HG03095 (cell line): ENCODE data around the gene ELMO2.
"Not testable (repeated sequence)": the region's sequence is repeated elsewhere in the genome, so short reads cannot be mapped to it uniquely, and the experiment has no call there.

Source experiments
- ATAC-seq: cut with Tn5 transposase; IDR thresholded peaks from one replicate; pipeline ENCODE4 v1.9.1; 2021; ENCODE audit warnings: moderate library complexity; ENCODE audit not compliant: unreplicated experiment

ELMO2 gene

DNA sequence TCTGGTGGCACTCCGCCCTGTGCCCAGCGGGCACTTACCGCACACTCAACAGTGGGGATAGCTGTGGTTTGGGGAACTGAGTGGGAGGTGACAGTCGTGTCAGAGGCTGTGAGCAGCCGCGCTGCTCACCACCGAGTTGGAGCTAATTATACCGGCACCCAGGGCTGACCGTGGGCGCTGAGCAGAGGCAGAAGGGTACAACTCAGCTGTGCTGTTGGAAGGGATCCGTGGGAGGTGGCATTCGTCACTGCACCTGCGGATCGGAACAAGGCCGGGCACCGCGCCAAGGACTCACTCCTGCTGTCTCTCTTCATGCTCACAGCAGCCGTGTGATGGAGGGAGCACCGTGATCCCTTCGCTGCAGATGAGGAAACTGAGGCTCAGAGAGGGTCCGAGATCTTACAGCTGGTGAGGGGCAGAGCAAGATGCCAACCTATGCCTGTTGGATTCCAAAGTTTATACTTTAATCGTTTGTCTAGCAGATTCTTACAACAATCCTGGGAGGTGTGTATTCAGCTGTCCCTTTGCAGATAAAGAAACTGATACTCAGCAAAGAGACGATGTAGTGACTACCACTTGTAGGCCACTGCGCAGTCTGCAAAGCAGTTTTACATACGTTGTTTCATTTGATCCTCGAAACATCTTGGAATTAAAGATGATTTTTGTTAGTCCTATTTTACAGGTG, 713 bp upstream of the ELMO2 start:
- ATAC-seq, result peak; percentile 32

DNA sequence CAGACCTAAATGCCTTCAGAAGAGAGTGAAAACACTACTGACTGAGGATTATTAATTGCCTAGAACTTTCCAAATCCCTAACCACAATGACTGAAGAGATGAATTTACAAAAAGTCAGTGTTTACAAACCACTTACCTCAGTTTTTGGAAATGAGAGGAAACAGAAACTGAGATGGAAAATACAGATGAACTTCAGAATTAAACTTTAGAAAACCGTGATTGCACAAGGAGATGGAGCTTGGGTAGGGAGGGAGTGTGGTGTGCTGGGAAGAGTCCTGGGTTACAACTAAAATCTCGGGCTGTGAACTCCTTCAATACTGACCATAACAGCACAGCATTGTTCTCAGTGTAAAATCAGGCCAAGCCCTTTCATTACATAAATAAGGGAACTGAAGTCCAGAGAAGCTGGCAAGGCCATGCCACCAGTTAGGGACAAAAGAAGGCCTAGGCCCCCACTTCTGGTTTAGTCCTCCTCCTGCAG, 4.0 kb downstream of the ELMO2 start:
- ATAC-seq, result no peak

DNA sequence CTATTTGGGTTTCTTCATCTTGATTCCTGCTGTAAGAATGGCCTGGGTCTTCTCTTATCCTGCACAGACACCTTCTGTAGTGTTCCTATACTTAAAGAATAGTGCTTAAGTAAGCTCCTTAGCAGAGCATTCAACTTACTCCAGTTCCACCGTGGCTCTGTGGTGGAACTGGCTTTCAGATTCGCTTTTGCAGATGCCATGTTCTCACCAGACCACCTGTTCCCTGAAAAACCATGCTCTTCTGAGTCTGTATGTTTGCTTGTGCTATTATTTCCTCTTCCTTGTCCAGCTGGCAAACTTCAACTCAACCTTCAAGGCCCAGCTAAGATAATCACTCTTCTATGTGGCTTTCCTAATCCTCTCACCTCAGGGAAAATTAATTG, 4.9 kb downstream of the ELMO2 start:
- ATAC-seq, result no peak

DNA sequence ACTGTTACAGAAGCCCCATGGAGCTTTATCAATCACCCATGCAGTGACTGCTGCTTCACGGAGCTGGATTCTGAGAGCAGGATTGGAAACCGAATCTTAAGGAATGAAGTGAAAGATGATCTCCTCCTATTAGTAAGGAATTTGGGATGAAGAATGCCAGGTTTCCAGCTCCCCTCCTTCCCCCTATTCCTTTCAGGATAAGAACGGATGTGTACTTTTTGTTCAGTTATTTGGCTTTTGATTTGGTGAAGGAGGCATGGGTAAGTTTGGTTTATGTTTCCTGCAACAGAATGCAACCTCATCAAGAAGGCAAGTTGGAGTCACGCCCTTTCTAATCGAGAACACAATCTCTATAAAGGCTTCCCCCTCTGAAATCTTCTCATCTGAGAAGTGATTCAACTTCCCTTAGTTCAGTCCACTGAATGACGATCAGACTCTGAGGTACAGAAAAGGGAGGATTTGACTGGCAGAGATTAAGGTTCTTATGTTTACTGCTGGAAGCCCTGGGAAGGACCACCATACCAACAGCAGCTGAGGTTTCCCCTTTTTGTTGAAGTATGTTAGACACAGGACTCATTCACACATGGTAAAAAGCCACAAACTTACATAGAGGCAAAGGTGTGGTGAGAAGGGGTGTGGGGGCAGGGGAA, 5.5 kb downstream of the ELMO2 start:
- ATAC-seq, result no peak

DNA sequence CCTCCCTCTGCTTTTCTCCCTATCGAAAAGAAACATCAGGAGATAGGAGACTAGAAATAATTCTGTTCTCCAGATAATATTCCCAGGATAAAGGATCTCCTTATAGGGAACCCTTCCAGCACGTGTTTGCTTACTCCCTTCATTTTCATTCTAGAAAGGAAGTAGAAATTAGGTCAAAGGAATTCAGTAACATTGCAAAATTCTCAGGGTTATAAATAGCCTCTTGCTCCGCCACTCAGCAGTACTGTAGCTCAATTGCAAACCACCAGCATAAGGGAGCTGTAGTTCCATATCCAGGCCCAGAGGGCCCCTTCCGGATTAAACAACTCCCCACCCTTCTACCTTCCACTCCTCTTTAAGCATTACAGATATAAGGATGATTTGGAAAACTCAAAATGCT, 6.2 kb downstream of the ELMO2 start:
- no peak for ATAC-seq

DNA sequence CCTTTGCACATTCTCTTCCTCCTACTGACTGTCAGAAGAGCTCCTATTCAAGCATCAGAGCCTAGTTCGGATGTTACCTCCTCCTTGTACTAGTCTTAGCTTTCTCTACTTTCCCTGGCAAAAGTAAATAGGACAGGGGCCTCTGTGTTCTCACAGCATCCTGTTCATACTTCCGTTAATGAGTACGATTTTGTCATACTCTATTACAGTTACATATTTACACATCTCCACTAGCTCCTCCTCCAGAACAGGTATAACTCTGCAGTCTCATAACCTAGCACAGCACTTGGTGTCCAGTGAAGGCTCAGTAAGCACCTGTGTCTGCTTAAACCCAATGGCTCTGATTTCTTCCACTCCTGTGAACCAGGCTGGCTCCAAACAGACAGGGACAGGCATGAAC, 7.0 kb downstream of the ELMO2 start:
- no peak for ATAC-seq

DNA sequence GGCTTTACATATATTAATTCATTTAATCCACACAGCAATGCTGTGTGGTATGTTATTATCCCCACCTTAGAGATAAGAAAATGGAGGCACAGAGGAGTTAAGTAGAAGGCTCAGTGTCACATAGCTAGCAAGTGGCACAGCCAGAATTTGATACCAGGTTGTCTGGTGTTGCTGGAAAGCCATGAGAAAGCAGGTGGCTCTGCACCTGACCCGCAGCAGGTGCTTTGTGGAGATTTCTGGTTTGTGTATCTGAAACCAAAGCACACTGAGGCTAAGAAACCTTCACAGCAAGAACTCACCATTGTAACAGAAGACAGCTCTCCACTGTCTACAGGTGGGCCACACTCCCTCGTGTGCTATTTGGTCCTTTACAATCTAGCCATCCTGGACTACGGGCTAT, 7.5 kb downstream of the ELMO2 start:
- ATAC-seq, result no peak

DNA sequence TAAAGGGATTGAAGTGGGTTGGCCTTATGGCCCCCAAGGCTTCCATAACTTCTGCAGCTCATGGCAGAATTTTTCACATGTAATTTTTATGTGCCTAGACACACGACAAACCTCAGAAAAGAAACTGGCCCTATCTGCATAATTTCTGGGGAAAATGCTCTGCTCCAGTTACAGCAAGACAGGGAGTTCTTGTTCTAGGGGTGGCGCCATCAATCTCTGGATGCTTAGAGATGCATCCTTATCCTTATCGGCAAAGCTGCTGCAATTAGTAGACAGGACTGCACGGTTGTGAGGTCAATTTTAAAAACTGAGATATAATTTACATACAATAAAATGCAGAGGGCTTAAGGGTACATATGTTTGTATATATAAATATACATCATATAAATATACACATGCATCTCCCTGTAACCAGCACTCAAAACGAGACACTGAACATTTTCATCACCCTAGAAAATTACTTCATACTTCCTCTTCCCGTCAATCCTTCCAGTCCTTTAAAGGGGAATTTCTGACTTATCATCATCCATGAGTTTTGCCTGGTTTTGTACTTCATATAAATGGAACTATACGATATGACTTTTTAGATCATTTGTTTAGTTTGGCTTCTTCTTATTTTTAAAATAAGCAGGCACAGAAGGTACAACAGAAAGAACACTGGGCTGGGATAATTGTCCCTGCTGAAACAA, 10.2 kb downstream of the ELMO2 start:
- ATAC-seq, result no peak

DNA sequence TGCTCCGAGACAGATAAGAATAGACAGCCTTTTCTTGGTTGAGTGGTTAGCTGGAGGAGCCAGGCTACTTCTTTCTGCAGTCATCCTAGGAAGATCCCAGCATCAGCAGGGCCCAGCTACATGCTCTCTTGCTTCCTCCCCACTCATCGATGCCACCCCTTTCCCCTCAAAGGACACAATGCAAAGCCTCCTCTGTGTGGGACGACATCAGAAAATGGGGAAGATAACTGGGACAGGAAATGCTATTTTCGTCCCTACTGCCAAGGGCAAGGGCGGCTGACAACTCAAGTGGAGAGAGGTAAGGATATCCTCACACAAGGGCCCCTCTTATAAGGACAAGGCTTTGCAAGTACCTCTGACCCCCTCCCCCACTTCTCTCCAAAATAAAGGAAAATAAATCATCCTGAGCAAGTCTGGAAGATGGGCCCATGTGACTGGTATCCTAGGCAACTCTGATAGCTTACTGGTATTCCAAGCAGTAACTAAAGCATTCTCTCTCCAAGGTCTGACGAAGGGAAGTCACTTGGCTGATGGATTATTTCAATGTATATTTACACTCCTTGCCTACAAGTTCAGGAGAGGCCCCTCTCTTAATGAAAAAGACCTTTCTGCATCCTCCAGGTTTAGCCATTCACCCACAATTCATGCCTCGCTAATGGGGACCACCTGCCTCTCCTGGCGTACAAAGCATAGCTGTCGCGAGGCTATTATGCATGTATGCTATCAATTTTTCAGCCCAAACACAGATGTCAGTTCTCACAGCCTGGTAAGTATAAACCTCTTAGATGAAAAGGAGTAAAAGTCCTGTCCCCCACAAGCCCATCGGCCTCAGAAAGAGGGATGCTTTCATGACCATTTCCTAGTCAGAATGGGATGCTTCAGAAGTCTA, 11.3 kb downstream of the ELMO2 start:
- ATAC-seq, result no peak

DNA sequence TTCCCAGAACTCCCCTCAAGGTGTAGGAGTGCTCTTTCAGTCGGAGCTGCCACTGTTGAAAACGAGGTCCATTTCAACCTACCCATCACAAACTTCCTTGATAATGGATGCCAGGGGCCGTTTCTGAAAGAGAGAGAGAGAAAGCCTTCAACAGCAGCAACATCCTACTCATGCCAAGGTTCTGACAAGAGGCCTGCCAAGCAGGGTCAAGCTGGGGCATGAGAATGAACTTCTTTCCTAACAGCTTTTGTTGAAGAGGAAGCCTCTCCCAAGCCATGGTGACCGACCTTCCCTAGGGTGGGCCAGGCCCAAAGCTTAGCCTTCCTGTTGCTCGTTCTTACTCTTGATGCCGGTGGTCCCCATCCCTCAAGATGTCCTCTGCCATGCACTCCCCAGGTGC, 12.4 kb downstream of the ELMO2 start:
- ATAC-seq, result no peak

DNA sequence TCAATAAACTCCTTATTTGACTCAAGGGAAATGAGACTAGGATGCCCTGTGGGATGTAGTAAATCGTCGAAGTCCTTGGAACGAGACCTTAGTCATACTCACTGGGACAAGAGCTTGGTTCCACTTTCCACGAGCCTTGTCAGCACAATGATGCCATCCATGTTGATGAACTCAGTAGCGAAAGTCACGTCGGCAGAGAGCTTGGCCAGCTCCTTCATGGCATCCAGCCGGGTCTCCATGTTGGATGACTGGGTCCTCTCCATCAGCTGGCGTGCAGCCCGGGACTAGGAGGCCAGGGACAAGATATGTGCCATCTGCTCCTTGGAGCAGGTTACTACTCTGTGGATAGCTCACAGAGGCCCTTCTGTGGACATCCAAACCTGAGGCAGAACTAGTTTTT, 17.5 kb downstream of the ELMO2 start:
- ATAC-seq, result no peak

DNA sequence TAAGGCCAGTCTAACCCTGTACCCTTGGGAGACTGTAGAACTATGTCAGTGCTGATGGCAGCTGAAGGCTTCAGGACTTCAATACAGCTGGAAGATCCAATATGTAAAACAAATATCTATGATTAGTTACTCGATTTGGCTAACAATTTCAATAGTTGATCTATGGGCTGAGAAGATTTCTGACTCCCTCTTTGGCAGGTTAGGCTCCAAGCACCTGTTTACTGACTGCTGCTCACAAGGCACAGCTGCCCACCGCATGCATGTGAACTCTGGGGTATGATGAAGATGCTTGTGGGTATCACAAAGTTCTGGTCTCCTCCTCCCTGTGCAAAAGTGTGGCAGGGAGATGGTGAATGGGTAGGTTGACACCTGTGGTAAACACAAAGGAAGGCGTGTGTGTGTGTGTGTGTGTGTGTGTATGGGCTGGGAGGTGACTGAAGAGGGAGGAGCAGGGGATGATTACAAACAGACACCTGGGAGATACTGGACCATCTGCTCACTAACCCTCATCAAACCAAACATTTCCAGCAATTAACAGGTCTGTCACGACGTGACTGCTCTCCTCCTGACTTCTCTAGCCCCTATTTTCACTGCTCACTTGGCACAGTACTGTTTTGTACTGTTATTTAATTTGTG, 18.1 kb downstream of the ELMO2 start:
- ATAC-seq, result no peak

DNA sequence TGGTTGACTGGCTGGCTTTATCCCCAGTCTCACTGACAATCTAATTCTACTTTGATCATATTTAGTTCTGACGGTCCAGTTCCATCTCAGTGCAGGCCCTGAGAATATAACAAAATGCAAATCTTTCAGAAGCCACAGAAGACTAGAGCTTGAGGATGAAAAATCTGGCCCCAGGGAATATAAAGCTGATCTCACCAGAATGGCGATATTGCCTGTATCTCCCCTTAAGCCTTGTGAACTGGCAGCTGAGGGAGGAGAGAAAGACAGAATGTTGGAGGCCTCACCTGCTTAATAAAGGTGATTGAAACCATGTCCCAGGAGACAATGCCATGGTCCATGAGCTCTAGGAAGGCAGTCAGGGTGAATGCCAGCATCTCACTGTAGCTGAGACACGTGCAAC, 19.4 kb downstream of the ELMO2 start:
- not testable (repeated sequence) for ATAC-seq

DNA sequence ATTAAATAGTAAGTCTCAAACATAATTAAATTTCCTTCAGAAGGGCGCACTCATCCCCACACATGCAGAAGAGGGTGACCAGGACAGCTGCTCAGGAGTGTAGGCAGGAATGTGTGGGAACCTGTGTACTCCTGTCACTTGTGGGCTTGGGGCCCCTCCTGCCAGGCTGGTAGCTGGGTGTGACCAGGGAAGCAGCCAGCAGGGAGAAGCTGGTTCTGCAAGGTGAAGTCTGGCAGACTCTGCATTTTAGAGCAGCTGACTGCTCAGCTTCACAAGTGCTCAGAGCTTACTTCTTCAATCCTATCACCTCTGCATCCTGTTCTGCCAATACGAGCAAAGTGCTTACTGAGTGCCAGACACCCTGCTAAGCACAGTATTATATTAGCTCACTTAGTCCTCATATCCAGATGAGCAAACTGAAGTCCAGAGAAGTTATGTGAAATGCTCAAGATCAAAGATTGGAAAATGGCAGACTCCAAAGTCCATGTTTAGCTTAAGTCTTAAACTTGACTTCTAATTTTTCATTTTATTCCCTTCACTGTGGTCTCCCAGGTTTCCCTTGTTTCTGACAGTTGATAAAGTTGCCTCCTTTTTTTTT, 27.9 kb downstream of the ELMO2 start:
- ATAC-seq, result no peak

DNA sequence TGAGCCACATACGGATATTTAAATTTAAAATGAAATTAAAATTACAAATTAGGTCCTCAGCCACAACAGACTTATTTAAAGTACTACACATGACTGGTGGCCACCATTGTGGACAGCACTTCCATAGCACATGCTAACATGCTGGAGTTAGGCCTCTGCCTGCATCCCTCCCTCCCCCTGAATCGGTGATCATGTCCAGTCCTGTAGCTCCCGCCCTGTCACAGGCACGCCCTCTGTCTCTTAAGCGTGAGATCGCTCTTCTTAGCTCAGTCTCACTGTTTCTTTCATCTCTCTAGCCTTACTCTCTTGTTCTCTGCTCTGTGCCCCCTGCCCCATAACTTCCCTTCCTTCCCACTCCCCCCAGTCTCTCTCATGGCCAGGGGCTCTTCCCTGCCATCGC, 28.9 kb downstream of the ELMO2 start:
- no peak for ATAC-seq

DNA sequence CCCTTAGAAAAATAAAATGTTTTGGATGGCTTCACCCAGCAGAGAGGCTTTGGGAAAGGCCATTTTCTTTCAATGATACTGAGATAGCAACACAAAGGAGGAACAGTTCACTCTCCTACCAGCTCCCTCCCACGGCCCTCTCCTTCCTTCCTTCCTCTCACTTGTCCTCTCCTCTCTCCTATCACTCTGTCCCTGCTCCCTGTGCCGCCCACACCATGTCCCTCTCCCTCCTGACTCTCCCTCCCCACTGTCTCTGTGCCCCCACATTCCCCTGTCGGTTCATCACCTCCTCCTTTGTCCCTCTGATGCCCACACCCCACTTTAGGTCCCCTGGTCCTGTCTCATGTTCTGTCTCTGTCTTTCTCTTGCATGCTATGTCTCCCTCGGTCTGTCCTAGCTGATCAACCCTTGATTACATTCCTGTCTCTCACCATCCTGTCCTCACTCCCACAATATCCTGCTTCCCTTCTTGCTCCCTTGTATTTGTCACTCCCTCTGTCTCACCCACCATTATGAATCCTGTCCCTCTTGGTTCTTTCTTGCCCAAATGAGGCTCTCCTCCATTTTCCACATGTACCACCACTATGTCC, 30.1 kb downstream of the ELMO2 start:
- no peak for ATAC-seq

DNA sequence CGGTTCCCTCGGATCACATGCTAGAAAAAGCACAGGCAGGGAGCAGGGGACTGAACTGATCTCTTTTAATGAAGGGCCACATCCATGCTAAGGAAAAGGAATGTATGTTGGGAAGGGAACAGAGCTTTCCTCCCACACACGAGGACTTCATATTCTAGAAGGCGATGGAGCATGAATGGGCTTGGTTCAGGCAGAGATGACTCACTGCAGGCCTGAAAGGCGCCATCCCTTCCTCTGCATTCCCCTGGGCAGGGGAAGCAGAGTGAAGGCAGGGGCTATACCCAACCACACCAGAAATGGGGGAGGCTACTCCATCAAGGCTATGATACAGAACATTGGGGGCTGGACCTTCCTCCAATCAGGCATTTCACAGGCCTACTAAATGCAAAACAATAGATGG, 30.6 kb downstream of the ELMO2 start:
- ATAC-seq, result no peak

DNA sequence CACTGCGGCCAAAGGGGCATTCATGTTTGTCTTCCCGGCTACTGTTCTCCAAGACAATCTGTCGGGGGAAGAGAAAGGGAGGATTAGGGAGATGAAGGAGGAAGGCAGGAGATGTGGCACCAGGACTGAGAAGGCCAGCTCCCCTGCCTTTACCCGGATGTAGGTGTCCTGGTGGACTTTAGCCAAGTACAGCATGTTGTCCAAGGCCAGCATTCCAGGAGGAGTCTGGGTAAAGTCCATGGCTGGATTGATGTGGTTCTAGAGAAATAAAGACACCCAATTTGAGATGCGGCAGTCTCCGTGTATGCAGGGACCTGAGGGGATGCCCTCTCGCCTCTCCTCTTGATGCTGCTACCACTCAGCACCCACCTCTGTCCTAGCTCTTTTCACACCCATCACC, 32.0 kb downstream of the ELMO2 start:
- no peak for ATAC-seq

DNA sequence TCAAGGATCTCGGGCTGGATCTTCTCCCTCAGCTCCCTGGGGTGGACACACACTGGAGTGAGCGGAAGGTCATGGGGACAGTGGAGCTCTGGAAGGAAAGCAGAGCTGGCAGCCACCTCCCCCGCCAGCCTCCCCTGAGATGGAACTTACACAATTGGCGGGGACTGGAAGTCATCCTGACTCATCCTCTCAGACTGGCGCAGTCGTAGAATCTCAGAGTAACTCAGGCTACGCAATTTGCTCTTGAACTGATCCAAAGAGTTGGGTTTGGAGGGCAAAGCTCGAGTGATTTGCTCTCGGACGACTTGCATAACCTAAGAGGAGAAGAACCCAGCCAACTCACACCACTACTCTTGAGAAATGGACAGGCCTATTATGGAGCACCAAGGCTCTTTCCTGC, 34.8 kb downstream of the ELMO2 start:
- ATAC-seq, result no peak

DNA sequence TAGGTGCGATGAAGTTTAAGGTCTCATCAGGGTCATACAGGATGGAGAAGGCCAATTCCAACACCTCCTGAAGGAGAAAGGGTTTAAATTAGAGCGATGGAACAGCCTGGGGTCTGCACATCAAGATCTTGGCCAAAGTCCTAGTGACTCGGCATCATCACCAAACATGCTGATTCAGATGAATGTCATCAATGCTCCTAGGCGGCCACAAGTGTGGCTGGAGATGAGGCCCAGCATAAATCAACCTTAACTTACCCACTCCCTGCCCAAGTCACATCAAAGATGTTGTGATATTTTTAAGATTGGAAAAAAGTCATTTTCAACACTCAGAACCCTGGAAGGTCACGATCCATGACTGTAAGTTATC, 37.5 kb downstream of the ELMO2 start:
- ATAC-seq, result no peak
